Measurements from ENCODE around the gene KDM4F.
A peak's percentile ranks its signal among the peaks of the same experiment; 100 is the strongest.

The KDM4F gene

DNA sequence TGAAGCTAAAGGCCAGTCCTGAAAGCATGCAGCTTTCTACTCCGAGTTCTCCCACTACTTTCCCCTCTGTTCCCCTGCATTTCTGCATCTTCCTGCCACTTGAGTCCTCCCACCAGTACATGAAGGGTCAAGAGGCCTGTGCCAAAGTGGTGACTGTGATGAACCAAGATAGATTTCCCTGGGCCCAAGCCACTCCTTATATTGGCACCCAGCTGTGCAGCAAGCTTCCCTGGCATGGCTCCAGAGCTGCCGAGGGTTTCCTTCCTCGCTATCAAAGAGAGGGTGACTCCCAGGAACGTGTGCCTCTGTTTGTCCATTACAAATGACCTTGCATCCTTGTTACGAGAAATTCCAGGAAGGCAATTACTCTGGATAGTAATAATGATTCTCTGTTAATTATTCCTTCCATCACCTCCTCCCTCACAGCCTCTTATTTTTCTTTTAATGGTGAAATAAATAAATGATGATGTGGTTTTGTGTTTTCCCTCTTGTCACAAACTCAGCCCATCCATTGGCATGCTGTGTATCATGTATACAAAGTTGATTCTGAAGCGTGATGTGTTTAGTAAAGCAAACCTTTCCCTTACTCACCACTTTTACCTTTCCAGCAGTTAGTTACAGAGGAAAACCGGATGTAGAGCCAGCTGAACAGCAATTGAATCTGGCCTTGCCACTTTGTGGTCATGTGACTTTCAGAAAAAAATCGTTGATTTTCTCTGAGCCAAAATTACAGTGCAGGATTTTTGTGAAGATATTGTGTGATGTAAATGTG, 25.8 kb downstream of the KDM4F start:
- Histone ChIP-seq H3K4me3 (ENCODE audit: low read depth, low read length) (no peak overlapping the region), H3K4me1 (ENCODE audit: control insufficient read depth, insufficient read depth, low read length) (no peaks in the 10 kb centered on the region; the same call in 1 of the 2 replicates), H3K27ac (ENCODE audit: extremely low read depth, low read depth, low read length) (no peak overlapping the region; the same call in 1 of the 2 replicates), H3K36me3 (ENCODE audit: control insufficient read depth in 2 of 2, insufficient read depth in 1 of 2, low read length in 2 of 2) (peaks cover 0 to 4% of the 10 kb centered on the region in 2 experiments; a peak in 1 of 3 replicates), H3K9me3 (ENCODE audit: control insufficient read depth, insufficient read depth, low read depth, low read length) (no peaks in the 10 kb centered on the region)
- CTCF ChIA-PET = interaction anchor here (1.4 to 10.7 kb wide), 2 partner anchors 16 to 77 kb away, joined by 4 to 63 read pairs; partner anchors contain the start of gene ENDOD1
- POLR2A ChIA-PET = interaction anchor here (1.4 kb wide), 1 partner anchor 15 kb away, joined by 3 read pairs; the partner anchor contains the start of gene ENDOD1
- TF ChIP-seq, protein P1, sequence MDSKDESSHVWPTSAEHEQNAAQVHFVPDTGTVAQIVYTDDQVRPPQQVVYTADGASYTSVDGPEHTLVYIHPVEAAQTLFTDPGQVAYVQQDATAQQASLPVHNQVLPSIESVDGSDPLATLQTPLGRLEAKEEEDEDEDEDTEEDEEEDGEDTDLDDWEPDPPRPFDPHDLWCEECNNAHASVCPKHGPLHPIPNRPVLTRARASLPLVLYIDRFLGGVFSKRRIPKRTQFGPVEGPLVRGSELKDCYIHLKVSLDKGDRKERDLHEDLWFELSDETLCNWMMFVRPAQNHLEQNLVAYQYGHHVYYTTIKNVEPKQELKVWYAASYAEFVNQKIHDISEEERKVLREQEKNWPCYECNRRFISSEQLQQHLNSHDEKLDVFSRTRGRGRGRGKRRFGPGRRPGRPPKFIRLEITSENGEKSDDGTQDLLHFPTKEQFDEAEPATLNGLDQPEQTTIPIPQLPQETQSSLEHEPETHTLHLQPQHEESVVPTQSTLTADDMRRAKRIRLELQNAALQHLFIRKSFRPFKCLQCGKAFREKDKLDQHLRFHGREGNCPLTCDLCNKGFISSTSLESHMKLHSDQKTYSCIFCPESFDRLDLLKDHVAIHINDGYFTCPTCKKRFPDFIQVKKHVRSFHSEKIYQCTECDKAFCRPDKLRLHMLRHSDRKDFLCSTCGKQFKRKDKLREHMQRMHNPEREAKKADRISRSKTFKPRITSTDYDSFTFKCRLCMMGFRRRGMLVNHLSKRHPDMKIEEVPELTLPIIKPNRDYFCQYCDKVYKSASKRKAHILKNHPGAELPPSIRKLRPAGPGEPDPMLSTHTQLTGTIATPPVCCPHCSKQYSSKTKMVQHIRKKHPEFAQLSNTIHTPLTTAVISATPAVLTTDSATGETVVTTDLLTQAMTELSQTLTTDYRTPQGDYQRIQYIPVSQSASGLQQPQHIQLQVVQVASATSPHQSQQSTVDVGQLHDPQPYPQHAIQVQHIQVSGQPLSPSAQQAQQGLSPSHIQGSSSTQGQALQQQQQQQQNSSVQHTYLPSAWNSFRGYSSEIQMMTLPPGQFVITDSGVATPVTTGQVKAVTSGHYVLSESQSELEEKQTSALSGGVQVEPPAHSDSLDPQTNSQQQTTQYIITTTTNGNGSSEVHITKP (tag by site-specific recombination; IDR thresholded peaks at IDR 0.05) = peak; percentile 49
- TF ChIP-seq ZFP41 (tag by site-specific recombination; IDR thresholded peaks at IDR 0.05; ENCODE audit: borderline replicate concordance) (no peak), SP7 (tag by site-specific recombination; IDR thresholded peaks at IDR 0.05) (peak; percentile 48; the same call in 1 of the 2 replicates), ZNF629 (tag by site-specific recombination; IDR thresholded peaks at IDR 0.05) (no peak), ZNF837 (tag by site-specific recombination; IDR thresholded peaks at IDR 0.05) (no peak), ZNF366 (tag by site-specific recombination; conservative IDR thresholded peaks at IDR 0.05) (peak; percentile 23; the same call in 1 of the 2 replicates), OSR2 (tag by site-specific recombination; IDR thresholded peaks at IDR 0.05) (peak; percentile 56; the same call in 1 of the 2 replicates), ZFHX2 (tag by site-specific recombination; conservative IDR thresholded peaks at IDR 0.05) (peak; percentile 61), ZIC2 (tag by site-specific recombination; IDR thresholded peaks at IDR 0.05) (peak; percentile 31; the same call in 1 of the 2 replicates), ZNF24 (tag by site-specific recombination; IDR thresholded peaks at IDR 0.05) (peak; percentile 32; the same call in 1 of the 2 replicates)

DNA sequence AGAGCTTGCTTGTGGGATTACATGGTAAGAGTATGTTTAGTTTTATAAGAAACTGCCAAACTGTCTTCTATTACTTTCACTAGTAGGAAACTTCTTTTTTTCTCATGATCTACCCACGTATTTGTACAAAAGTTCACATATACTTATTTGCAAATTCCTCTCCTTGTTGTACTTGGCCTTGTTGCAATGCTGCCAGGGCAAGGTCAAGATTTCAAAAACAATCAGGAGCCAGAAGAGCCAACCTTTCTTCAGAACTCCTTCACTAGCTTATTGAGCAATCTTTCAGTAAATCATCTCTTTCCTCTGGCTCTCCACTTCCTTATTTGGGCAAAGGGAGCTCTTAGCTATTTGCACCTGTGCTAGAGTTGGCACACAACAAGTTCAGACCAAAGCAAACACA, 27.2 kb downstream of the KDM4F start:
- Histone ChIP-seq H3K4me3 (ENCODE audit: low read depth, low read length) (no peak overlapping the region), H3K36me3 (ENCODE audit: control insufficient read depth in 2 of 2, insufficient read depth in 1 of 2, low read length in 2 of 2) (no peaks in the 10 kb centered on the region), H3K4me1 (ENCODE audit: control insufficient read depth, insufficient read depth, low read length) (no peaks in the 10 kb centered on the region; the same call in 1 of the 2 replicates), H3K9me3 (ENCODE audit: control insufficient read depth, insufficient read depth, low read depth, low read length) (no peaks in the 10 kb centered on the region), H3K27ac (ENCODE audit: extremely low read depth, low read depth, low read length) (no peak overlapping the region)
- ChIA-PET CTCF (interaction anchor here (1.1 to 10.7 kb wide), 3 partner anchors 14 to 688 kb away, joined by 4 to 63 read pairs (median 4); partner anchors contain the start of gene ENDOD1), POLR2A (interaction anchor here (0.9 kb wide), 1 partner anchor 9 kb away, joined by 3 read pairs; no protein-coding TSS in a partner anchor)
- TF ChIP-seq ZNF677 (tag by site-specific recombination; IDR thresholded peaks at IDR 0.05) (no peak), WT1 (tag by site-specific recombination; IDR thresholded peaks at IDR 0.05) (no peak)
- TF ChIP-seq, protein P2, sequence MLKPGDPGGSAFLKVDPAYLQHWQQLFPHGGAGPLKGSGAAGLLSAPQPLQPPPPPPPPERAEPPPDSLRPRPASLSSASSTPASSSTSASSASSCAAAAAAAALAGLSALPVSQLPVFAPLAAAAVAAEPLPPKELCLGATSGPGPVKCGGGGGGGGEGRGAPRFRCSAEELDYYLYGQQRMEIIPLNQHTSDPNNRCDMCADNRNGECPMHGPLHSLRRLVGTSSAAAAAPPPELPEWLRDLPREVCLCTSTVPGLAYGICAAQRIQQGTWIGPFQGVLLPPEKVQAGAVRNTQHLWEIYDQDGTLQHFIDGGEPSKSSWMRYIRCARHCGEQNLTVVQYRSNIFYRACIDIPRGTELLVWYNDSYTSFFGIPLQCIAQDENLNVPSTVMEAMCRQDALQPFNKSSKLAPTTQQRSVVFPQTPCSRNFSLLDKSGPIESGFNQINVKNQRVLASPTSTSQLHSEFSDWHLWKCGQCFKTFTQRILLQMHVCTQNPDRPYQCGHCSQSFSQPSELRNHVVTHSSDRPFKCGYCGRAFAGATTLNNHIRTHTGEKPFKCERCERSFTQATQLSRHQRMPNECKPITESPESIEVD (tag by site-specific recombination; IDR thresholded peaks at IDR 0.05) = peak; percentile 43; the same call in 1 of the 2 replicates

DNA sequence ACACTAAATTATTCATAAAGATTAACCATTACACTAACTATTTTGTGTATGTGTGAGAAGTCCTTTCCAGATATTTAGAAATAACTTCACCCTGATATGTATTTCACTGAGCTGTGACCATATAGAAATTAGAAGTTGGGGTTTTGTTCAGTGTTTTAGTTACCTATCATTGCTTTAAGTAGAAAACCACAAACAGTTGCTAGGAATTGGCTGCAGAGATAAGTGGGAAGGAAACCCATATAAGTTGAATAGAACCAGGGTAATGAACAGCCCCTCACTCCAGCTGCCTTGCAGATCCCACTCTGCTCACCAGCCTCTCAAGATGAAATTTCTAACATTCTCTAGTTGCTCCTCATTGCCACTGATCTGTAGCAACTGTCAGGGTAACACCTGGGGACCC, 27.8 kb downstream of the KDM4F start:
- no peak overlapping the region for H3K27ac ChIP-seq (ENCODE audit: extremely low read depth, low read depth, low read length)
- POLR2A ChIA-PET = no interaction called here
- CTCF ChIA-PET = interaction anchor here (1.0 to 10.7 kb wide), 4 partner anchors 14 to 688 kb away, joined by 3 to 63 read pairs (median 4); partner anchors contain the start of gene ENDOD1
- TF ChIP-seq GLI2 (tag by site-specific recombination; IDR thresholded peaks at IDR 0.05; ENCODE audit: borderline replicate concordance, low read depth) (no peak), ZNF223 (tag by site-specific recombination; IDR thresholded peaks at IDR 0.05) (no peak), ZNF558 (tag by site-specific recombination; IDR thresholded peaks at IDR 0.05) (no peak), GFI1B (tag by site-specific recombination; IDR thresholded peaks at IDR 0.05) (no peak), ZBTB17 (tag by site-specific recombination; IDR thresholded peaks at IDR 0.05) (no peak), ZFHX2 (tag by site-specific recombination; conservative IDR thresholded peaks at IDR 0.05) (no peak), ZNF529 (tag by site-specific recombination; IDR thresholded peaks at IDR 0.05; ENCODE audit: insufficient replicate concordance) (no peak), ZBTB21 (tag by site-specific recombination; IDR thresholded peaks at IDR 0.05) (no peak)
- TF ChIP-seq, protein P3, sequence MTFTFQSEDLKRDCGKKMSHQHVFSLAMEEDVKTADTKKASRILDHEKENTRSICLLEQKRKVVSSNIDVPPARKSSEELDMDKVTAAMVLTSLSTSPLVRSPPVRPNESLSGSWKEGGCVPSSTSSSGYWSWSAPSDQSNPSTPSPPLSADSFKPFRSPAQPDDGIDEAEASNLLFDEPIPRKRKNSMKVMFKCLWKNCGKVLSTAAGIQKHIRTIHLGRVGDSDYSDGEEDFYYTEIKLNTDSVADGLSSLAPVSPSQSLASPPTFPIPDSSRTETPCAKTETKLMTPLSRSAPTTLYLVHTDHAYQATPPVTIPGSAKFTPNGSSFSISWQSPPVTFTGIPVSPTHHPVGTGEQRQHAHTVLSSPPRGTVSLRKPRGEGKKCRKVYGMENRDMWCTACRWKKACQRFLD (tag by site-specific recombination; IDR thresholded peaks at IDR 0.05) = no peak
- TF ChIP-seq, protein P4, sequence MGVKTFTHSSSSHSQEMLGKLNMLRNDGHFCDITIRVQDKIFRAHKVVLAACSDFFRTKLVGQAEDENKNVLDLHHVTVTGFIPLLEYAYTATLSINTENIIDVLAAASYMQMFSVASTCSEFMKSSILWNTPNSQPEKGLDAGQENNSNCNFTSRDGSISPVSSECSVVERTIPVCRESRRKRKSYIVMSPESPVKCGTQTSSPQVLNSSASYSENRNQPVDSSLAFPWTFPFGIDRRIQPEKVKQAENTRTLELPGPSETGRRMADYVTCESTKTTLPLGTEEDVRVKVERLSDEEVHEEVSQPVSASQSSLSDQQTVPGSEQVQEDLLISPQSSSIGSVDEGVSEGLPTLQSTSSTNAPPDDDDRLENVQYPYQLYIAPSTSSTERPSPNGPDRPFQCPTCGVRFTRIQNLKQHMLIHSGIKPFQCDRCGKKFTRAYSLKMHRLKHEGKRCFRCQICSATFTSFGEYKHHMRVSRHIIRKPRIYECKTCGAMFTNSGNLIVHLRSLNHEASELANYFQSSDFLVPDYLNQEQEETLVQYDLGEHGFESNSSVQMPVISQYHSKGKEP (tag by site-specific recombination; IDR thresholded peaks at IDR 0.05) = no peak

More for the DNA sequence above, 27.8 kb downstream of the KDM4F start:
- Histone ChIP-seq H3K4me1 (ENCODE audit: control insufficient read depth, insufficient read depth, low read length) (no peaks in the 10 kb centered on the region; the same call in 1 of the 2 replicates), H3K4me3 (ENCODE audit: low read depth, low read length) (no peak overlapping the region), H3K36me3 (ENCODE audit: control insufficient read depth in 2 of 2, insufficient read depth in 1 of 2, low read length in 2 of 2) (no peaks in the 10 kb centered on the region), H3K9me3 (ENCODE audit: control insufficient read depth, insufficient read depth, low read depth, low read length) (no peaks in the 10 kb centered on the region)
